Measurements from ENCODE around the gene RASGRF1. TPM values are rescaled to one million over a fixed set of nuclear protein-coding genes. Genes with fewer than 3 reads are reported as not detected.
"Not testable (repeated sequence)": the region's sequence is repeated elsewhere in the genome, so short reads cannot be mapped to it uniquely, and the experiment has no call there.

The RASGRF1 gene
- total RNA-seq, 1 experiment from 2014 or later = 1.1 TPM

DNA sequence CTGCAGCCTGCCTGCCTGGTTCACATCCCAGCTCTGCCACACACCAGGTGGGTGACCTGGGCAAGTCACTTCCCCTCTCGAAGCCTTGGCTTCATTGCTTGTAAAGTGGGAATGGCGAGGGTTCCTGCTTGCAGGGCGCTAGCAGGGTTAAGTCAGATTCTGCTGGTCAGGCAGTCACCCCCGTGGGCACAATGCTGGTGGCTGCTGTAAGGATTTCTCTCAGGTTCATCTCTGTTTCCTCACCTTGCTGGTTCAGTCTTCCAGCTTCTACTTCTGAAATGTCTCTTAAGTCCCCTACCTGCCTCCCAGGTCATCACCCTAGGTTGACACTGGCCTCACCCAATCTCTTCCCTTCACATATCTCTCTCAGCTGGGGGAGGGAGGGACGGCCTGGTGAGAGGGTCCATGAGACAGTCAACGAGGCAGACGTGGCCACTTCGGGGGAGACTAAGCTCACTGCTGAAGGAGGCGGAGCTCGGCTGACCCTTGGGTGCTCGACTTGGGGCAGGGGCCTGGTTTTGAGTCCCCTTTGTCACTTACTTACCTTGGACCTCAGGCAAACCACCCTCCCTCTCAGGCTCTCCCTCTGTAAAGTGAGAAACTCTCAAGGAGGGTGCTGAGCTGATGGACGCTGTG lies 157.3 kb downstream of the RASGRF1 start:
- H3K9me3 ChIP-seq (replicated peaks) = no peaks in the 10 kb centered on the region
- DNase-seq = no peak
- H3K27ac ChIP-seq = no peak overlapping the region
- H3K4me3 ChIP-seq = no peak overlapping the region
- H3K27me3 ChIP-seq = no peaks in the 10 kb centered on the region
- H3K4me1 ChIP-seq = peaks cover 9% of the 10 kb centered on the region; the same call in 1 of the 2 replicates
- H3K36me3 ChIP-seq = no peaks in the 10 kb centered on the region

DNA sequence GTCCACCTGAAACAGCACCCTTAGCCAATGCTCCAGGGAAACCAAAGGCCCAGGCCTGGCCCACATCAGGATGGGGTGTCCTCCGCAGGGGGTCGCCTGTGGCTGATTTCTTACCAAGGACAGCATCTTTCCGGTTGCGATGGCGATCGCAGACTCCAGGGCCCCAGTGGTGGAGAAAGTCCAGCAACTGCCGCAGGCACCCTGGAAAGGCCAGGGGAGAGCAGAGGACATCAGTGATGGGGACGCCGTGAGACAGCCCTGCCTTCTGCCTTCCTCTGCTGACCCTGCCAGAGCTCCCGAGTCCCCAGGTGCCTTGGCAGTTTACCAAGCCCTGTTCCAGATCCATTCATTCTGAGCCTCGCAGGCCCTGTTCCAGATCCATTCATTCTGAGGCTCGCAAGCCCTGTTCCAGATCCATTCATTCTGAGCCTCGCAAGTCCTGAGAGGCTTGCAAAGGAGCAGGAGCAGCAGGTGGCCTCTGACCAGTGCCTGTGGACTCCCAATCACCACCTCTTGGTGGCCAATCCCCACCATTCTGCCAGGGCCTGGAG lies 158.2 kb downstream of the RASGRF1 start:
- no peak for DNase-seq
- H3K4me1 ChIP-seq = peaks cover 9% of the 10 kb centered on the region; the same call in 1 of the 2 replicates
- no peaks in the 10 kb centered on the region for H3K9me3 ChIP-seq (replicated peaks)
- no peaks in the 10 kb centered on the region for H3K27me3 ChIP-seq
- no peak overlapping the region for H3K4me3 ChIP-seq
- H3K36me3 ChIP-seq = no peaks in the 10 kb centered on the region
- no peak overlapping the region for H3K27ac ChIP-seq

DNA sequence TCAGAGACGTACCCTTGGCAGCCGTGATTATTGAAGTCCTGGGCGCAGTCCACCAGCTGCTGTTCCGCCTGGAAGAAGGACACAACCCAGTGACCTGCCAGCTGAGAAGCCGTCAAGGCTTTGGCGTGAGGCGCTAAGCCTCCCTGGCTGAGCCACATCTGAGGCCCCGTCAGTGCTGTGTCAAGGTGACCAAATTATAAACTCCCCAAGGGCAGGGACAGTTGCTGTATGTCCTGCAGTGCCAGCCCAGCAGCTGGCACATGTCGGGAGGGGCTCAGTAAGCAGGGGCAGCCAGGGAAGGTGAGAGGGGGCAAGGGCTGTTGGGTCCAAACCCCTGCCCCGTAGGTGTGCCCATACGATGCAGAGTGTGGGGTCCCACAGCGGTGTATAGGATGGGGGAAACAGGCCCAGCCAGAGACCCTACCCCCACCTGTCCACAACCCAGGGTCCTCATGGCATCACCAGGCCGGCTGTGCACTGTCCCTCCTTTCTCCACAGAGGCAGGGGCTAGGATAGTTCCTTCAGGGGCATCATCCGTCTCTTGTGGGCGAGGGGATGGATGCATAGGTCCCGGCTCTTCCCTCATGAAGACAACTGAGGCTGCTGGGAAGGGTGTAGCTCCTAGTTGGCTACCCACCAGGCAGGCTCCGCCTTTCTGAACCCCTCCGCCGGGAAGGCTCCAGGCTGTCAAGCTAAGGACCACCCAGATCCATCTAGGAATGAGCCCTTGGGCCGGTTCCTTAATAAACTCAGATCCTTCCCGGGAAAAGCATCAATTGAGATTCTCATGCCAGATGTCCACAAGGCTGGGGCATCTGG lies 158.9 kb downstream of the RASGRF1 start:
- no peak for DNase-seq

DNA sequence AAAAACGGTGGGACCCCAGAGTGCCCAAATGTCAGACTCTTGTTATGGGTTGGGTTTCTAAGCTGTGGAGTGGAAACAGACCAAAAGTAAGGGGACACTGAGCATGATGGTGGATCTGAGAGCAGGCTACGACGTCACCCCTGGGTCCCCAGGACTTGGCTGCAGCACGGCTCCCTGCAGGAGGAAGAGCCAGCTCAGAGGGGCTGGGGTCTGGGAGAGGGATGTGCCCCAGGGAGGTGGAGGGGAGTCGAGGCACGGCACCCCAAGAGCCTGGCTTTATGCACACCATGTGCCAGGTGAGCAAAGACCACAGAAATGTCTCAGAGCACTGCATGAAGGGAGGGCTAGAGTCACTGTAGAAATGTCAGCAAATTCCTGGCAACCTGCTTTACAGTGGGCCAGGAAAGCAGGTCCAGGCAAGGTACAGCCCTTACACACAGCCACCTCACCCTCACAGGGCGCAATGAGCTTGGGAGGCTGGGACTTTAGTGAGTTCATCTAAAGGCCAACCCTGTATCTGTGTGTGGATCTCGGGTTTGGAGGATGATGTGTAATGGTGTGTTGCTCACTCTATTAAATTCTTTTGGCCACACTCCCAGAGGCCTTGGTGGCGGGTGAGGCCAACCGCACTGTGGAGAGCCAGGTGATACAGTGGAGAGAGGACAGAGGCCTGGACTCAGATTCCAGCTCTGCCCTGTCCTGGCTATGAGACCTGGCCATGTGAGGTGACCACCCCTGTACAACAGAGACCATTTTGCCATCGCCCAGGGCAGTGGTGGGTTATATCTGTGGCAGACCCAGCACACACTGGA lies 159.8 kb downstream of the RASGRF1 start:
- H3K27me3 ChIP-seq = no peaks in the 10 kb centered on the region
- H3K9me3 ChIP-seq (replicated peaks) = no peaks in the 10 kb centered on the region
- H3K36me3 ChIP-seq = no peaks in the 10 kb centered on the region
- H3K4me3 ChIP-seq = no peak overlapping the region
- peak; percentile 32 to 45 for DNase-seq
- H3K4me1 ChIP-seq = peaks cover 9% of the 10 kb centered on the region; the same call in 1 of the 2 replicates
- H3K27ac ChIP-seq = no peak overlapping the region

More for the DNA sequence above, 158.9 kb downstream of the RASGRF1 start:
- Histone ChIP-seq H3K36me3 (no peaks in the 10 kb centered on the region), H3K4me1 (peaks cover 9% of the 10 kb centered on the region; the same call in 1 of the 2 replicates), H3K9me3 (replicated peaks) (no peaks in the 10 kb centered on the region), H3K27ac (no peak overlapping the region), H3K4me3 (no peak overlapping the region), H3K27me3 (no peaks in the 10 kb centered on the region)

DNA sequence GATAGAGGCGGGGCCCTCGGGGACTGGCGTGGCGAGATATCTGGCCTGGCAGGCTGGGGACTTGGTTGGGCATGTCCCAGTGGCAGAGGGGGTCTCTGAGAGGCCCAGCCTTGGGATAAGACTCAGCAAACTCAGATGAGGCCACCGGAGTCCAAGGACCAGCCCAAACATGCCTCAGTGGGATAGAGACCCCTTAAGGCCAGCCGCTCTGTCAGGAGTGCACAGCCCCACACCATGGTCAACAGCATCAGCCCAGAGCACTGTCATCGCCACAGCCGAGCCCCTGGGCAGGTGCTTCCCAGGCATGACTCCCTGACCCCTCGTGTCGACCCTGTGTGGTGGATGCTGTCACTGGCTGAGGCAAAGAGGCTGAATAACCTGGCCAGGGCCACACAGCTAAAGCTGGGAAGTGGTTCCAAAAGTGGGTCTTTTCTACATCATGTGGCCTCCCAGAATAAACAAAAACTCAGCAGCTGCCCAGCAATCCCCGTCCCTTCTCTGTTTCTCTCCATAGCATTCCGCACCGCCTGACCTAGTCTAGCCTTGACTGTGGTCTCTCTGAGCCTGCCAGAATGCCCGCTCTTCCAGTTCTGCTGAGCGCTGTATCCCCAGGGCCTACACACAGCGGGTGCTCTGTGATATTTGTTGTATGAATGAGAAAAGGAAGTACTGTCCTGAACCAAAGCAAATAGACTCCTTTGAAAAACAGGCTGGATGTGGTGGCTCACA lies 160.9 kb downstream of the RASGRF1 start:
- Histone ChIP-seq H3K27me3 (no peaks in the 10 kb centered on the region), H3K4me1 (peaks cover 9% of the 10 kb centered on the region; the same call in 1 of the 2 replicates), H3K27ac (no peak overlapping the region), H3K9me3 (replicated peaks) (no peaks in the 10 kb centered on the region), H3K4me3 (no peak overlapping the region), H3K36me3 (no peaks in the 10 kb centered on the region)
- DNase-seq = no peak

DNA sequence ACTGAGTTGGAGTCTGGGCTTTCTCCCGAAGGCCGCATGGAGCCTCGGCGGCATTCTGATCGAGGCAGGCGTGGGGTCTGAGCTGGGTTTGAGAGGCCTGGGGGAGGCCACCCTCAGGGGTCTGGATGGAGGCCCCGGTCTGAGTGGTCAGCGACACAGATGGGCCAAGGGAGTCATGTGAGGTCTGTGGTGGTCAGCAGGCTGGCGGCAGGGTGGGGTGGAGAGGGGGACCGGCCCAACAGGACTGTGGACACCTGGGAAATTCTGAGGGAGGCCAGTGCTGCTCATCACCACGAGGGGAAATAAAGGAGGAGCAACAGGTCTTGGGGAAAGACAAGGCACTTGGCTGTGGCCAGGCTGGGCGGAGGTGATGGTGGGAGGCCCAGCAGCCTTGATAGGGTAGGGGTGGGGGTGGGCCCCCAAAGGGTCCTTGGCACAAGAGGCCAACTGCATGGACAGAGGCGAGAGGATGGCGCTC lies 161.9 kb downstream of the RASGRF1 start:
- H3K27me3 ChIP-seq = no peaks in the 10 kb centered on the region
- H3K27ac ChIP-seq = no peak overlapping the region
- no peak for DNase-seq
- H3K9me3 ChIP-seq (replicated peaks) = no peaks in the 10 kb centered on the region
- H3K4me1 ChIP-seq = peaks cover 9% of the 10 kb centered on the region; the same call in 1 of the 2 replicates
- no peaks in the 10 kb centered on the region for H3K36me3 ChIP-seq
- no peak overlapping the region for H3K4me3 ChIP-seq

DNA sequence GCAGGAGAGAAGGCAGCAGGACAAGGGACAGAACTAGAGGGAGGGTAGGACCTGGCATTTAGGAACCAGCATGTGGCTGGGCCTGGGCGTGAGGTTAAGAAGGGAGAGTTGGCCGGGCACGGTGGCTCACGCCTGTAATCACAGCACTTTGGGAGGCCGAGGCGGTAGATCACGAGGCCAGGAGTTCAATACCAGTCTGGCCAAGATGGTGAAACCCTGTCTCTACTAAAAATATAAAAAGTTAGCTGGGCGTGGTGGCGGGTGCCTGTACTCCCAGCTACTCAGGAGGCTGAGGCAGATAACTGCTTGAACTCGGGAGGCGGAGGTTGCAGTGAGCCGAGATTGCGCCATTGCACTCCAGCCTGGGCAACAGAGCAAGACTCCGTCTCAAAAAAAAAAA lies 162.4 kb downstream of the RASGRF1 start:
- H3K9me3 ChIP-seq (replicated peaks); H3K27me3 ChIP-seq; DNase-seq; H3K4me1 ChIP-seq; H3K4me3 ChIP-seq; H3K36me3 ChIP-seq; H3K27ac ChIP-seq: not testable (repeated sequence)

DNA sequence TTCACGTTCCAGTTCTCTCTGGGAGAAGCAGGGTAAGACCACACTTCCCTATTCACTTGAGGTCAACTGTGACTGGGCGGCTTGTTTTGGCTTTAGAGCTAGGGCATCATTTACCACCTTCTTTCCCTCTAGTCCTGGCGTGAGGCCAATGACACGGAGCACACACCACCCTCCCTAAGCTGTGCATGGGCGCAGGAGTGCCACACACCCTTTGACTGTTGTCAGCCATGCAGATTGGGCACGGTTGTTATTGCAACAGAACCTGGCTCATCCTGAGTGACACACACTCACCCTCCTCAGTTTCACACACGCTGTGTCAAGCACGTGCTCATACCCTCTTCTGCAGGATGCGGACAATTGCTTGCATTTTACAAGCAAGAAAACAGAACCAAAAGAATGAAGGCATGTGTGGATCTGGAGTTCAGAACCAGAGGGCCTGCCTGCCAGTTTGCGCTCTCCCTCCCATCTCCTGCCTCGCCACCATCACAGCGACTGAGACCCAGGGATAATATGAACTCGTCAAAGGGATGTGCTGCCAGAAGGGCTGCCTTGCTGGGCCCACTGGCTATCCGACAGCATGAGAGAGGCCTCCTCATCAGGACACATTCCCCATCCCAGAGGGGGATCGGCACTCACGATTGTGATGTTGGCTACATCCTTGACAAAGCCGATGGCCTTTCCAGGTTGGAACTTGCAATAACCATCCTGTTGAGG lies 163.3 kb downstream of the RASGRF1 start:
- DNase-seq = no peak
- H3K27ac ChIP-seq = no peak overlapping the region
- H3K4me1 ChIP-seq = peaks cover 9% of the 10 kb centered on the region; the same call in 1 of the 2 replicates
- H3K4me3 ChIP-seq = no peak overlapping the region
- H3K36me3 ChIP-seq = no peaks in the 10 kb centered on the region
- no peaks in the 10 kb centered on the region for H3K9me3 ChIP-seq (replicated peaks)
- no peaks in the 10 kb centered on the region for H3K27me3 ChIP-seq

DNA sequence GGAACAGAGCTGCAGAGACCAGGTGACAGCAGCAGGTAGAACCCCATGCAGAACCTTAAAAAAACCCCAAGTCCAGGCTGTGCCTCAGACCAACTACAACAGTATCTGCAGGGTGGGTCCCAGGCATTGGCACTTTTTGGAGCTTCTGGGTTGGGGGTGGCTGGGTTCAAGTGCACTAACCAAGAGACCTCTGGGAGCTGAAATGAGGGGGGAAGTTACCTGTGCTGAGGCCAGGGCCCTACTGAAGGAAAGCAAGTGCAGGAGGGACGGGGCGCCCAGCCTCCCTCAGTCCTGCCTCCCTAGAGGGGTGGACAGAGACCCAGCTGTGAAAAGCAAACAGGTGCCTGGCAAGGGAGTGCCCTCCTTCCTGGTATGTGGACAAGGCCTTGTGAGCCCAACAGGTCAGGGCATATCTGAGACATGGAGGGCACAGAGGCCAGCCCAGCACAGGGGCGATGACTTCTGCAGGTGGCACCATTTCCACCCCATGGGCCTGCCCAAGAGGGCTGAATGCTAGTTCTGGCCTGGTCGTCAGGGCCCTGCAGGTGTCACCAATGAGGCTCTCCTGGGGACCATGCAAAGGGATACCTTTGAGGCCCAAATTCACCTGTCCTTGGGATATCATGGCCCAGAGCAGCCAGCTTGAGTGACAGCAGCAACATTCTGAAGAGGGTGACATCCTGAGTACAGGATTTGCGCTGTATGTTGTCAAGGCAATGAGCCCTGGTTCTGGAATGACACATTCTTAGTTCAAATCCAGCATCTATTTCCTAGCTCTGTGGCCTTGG lies 164.4 kb downstream of the RASGRF1 start:
- H3K36me3 ChIP-seq = no peaks in the 10 kb centered on the region
- H3K27ac ChIP-seq = no peak overlapping the region
- no peak overlapping the region for H3K4me3 ChIP-seq
- no peak for DNase-seq
- H3K9me3 ChIP-seq (replicated peaks) = no peaks in the 10 kb centered on the region
- H3K27me3 ChIP-seq = no peaks in the 10 kb centered on the region
- peaks cover 5% of the 10 kb centered on the region; the same call in 1 of the 2 replicates for H3K4me1 ChIP-seq

DNA sequence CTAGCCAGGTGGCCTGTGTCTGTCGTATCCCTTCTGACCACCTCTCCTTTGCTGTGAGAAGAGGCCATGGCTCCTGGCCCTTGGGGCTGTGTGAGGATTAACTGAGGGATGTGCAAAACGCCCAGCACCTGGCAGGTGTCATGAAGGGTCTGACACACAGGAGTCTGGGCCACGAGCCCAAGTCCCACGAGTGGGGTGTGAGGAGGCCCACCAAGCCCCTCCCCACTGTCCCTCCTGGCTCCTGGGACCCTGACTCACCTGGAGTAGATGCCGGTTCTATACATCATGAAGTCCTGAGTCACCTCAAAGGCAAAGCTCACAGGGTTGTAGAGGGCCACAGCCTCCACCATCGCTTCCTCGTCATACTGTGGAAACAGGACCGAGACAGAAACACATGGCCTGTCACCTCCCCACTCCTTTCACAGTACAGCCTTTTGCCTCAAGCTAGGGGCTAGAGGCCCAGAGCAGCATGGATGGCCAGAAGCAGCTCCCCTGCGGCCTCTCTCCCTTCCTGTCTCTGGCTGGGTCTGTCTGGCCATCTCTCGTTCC lies 165.4 kb downstream of the RASGRF1 start:
- no peaks in the 10 kb centered on the region for H3K9me3 ChIP-seq (replicated peaks)
- H3K36me3 ChIP-seq = peaks cover under 1% of the 10 kb centered on the region; the same call in 1 of the 2 replicates
- H3K27ac ChIP-seq = no peak overlapping the region
- DNase-seq = no peak
- no peaks in the 10 kb centered on the region for H3K4me1 ChIP-seq
- H3K4me3 ChIP-seq = no peak overlapping the region
- no peaks in the 10 kb centered on the region for H3K27me3 ChIP-seq

DNA sequence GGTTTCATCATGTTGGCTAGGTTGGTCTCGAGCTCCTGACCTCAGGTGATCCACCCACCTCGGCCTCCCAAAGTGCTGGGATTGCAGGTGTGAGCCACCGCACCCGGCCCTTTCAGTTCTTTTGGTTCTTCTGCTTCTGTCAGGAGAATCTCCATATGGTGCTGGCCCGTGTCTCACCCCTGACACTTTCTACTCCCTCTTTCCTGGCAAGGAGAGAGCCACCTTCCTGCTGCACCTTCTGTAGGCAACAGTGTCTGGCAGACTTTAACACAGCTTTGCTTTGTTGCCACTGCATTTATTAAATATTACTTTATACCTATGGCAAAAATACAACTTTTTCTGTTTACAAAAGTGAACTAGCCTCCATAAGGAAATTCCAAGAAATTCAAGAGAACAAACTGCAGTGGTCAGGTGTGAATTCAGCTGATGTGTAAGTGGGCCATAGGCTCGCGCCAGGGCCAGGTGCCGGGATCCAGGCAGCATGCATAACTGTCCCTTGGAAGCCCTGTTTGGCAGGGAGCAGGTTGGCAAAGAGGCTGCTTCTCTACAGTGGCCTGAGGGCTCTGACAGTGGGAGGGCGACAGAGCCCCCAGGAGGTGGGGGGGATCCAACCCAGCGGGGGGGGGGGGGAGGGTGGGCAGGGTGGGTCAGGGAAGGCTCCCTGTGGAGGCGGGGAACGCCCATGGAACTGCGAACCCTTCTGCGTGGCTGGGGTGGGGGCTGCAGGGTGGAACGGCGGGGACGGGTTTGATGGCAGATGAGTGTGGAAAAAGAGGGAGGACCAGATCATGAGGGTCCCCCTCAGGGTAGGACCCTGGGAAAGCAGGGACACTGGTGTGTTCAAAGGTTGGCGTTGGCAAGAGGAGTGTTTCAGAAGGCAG lies 166.9 kb downstream of the RASGRF1 start:
- peaks cover 3% of the 10 kb centered on the region for H3K36me3 ChIP-seq
- H3K9me3 ChIP-seq (replicated peaks) = no peaks in the 10 kb centered on the region
- H3K27me3 ChIP-seq = no peaks in the 10 kb centered on the region
- no peak overlapping the region for H3K4me3 ChIP-seq
- no peak overlapping the region for H3K27ac ChIP-seq
- DNase-seq = no peak
- H3K4me1 ChIP-seq = no peaks in the 10 kb centered on the region

DNA sequence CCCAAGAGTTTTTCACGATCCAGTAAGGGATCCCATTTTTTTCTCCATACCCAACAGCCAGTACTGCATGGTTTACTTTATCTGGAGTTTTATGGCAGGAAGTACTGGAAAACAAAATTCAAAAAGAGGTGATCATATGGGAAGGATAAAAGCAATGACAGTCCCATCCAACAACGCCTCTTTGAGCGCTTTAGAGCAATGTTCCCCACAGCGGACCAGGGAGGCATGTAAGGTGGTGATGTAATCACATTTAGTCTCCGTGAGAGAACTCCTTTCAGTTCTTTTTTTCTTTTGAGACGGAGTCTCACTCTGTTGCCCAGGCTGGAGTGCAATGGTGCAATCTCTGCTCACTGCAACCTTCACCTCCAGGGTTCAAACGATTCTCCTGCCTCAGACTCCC lies 167.6 kb downstream of the RASGRF1 start:
- Histone ChIP-seq H3K36me3 (peaks cover 8% of the 10 kb centered on the region), H3K4me3 (no peak overlapping the region), H3K27ac (no peak overlapping the region), H3K4me1 (no peaks in the 10 kb centered on the region), H3K9me3 (replicated peaks) (no peaks in the 10 kb centered on the region), H3K27me3 (no peaks in the 10 kb centered on the region)
- DNase-seq = no peak

Data from SJCRH30 (cell line).